ENCODE measurements around the gene SLC22A7. TPM values are rescaled to one million over a fixed set of nuclear protein-coding genes. Genes with fewer than 3 reads are reported as not detected.
"Not testable (repeated sequence)": the region's sequence is repeated elsewhere in the genome, so short reads cannot be mapped to it uniquely, and the experiment has no call there.

SLC22A7 gene
- total RNA-seq, 1 donor from 2014 or later, result not detected

DNA sequence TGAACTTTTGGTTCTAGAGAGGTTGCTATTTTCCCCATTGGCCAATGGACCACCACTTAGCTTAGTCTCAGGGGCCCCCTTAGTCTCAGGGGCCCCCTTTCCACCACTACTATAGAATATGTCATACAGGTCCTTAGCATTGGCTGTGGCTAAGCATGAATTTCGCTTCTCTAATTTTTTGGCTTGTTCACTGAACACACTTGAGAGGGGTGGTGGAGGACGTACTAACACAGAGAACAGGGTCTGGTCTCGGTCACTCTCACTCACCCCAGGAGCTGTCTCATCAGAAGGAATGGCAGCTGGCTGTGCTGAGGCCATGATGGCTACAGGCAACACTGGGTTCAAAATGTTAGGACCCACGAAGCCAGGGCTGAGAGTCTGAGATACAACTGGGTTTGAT is 41.1 kb downstream of the SLC22A7 start:
- Mint-ChIP-seq H3K27ac (no peak overlapping the region), H3K27me3 (no peaks in the 10 kb centered on the region), H3K4me3 (no peak overlapping the region), H3K9me3 (no peaks in the 10 kb centered on the region), H3K36me3 (peaks cover 31% of the 10 kb centered on the region), H3K4me1 (ENCODE audit: unreplicated experiment) (peaks cover 7% of the 10 kb centered on the region)
- no peak for DNase-seq (ENCODE audit: extremely low spot score, unreplicated experiment)
- TF ChIP-seq, protein P1, sequence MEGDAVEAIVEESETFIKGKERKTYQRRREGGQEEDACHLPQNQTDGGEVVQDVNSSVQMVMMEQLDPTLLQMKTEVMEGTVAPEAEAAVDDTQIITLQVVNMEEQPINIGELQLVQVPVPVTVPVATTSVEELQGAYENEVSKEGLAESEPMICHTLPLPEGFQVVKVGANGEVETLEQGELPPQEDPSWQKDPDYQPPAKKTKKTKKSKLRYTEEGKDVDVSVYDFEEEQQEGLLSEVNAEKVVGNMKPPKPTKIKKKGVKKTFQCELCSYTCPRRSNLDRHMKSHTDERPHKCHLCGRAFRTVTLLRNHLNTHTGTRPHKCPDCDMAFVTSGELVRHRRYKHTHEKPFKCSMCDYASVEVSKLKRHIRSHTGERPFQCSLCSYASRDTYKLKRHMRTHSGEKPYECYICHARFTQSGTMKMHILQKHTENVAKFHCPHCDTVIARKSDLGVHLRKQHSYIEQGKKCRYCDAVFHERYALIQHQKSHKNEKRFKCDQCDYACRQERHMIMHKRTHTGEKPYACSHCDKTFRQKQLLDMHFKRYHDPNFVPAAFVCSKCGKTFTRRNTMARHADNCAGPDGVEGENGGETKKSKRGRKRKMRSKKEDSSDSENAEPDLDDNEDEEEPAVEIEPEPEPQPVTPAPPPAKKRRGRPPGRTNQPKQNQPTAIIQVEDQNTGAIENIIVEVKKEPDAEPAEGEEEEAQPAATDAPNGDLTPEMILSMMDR (conservative IDR thresholded peaks at IDR 0.05), result no peak

DNA sequence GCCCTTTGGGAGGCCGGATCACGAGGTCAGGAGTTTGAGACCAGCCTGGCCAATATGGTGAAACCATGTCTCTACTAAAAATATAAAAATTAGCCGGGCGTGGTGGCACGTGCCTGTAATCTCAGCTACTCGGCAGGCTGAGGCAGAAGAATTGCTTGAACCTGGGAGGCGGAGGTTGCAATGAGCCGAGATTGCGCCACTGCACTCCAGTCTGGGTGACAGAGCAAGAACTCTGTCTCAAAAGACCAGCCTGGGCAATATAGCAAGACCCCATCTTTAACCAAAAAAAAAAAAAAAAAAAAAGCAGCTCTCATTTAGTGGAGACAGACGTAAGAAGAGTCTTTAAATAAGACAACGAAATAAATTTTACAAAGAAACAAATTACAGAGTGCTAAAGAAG is 48.2 kb downstream of the SLC22A7 start:
- not testable (repeated sequence) for H3K4me3 Mint-ChIP-seq; H3K27ac Mint-ChIP-seq; H3K4me1 Mint-ChIP-seq (ENCODE audit: unreplicated experiment); H3K27me3 Mint-ChIP-seq; H3K9me3 Mint-ChIP-seq; DNase-seq (ENCODE audit: extremely low spot score, unreplicated experiment)
- peaks cover 24% of the 10 kb centered on the region for H3K36me3 Mint-ChIP-seq

DNA sequence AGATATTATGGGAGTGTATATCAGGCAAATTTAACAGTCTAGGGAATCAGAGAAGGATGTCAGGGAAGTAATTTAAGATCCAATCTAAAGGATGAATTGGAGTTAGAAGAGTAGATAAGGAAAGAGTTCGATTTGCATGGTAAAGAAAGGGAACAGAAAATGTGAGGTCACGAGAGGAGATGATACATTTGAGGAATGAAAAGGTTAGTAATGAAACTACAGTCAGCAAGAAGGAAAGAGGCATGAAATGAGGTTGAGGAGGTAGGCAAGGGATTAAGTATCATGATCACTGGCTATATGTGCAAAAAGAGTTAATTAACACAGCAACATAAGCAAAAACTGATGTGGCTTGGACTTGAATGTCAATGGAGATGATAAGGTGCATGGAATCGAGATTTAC is 49.0 kb downstream of the SLC22A7 start:
- TF ChIP-seq, protein P1 (conservative IDR thresholded peaks at IDR 0.05), result no peak
- peaks cover 24% of the 10 kb centered on the region for H3K36me3 Mint-ChIP-seq
- H3K27me3 Mint-ChIP-seq, result no peaks in the 10 kb centered on the region
- no peak for DNase-seq (ENCODE audit: extremely low spot score, unreplicated experiment)
- no peaks in the 10 kb centered on the region for H3K4me1 Mint-ChIP-seq (ENCODE audit: unreplicated experiment)
- no peaks in the 10 kb centered on the region for H3K9me3 Mint-ChIP-seq
- H3K27ac Mint-ChIP-seq, result no peak overlapping the region
- no peak overlapping the region for H3K4me3 Mint-ChIP-seq

DNA sequence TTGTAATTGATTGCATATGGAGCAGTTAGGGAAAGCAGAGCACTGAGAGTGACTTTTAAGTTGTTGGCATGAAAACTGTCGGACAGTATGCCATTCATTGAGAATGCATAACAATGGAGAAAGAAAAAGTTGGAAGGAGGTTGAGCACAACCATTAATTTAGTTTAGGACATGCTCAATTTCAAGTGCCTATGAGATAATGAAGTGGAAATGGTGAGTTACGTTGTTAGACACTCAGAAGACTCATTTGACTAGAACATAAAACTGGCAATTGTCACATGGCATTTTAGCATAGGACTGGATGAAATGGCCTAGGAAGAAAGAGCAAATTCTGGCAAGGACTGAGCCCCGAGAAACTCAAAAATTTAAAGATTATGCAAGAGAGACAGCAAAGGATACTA is 49.4 kb downstream of the SLC22A7 start:
- TF ChIP-seq, protein P1 (conservative IDR thresholded peaks at IDR 0.05), result no peak
- Mint-ChIP-seq H3K36me3 (peaks cover 26% of the 10 kb centered on the region), H3K27ac (no peak overlapping the region), H3K4me1 (ENCODE audit: unreplicated experiment) (no peaks in the 10 kb centered on the region), H3K4me3 (no peak overlapping the region), H3K27me3 (no peaks in the 10 kb centered on the region), H3K9me3 (no peaks in the 10 kb centered on the region)
- DNase-seq (ENCODE audit: extremely low spot score, unreplicated experiment), result no peak

DNA sequence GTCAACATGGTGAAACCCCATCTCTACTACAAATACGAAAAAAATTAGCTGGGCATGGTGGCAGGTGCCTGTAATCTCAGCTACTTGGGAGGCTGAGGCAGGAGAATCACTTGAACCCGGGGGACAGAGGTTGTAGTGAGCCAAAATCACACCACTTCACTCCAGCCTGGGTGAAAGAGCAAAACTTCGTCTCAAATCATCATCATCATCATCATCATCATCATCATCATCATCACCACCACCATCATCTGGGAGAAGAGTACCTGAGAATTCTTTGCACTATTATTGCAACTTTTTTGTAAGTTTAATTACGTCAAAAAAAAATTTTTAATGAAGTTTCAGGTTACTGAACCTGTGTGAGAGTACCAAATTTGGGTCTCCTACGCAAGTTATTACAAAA is 53.9 kb downstream of the SLC22A7 start:
- H3K4me3 Mint-ChIP-seq; H3K27me3 Mint-ChIP-seq; DNase-seq (ENCODE audit: extremely low spot score, unreplicated experiment); H3K27ac Mint-ChIP-seq; H3K9me3 Mint-ChIP-seq; H3K4me1 Mint-ChIP-seq (ENCODE audit: unreplicated experiment): not testable (repeated sequence)
- H3K36me3 Mint-ChIP-seq, result peaks cover 21% of the 10 kb centered on the region

Other genes with a start within 250 kb of the SLC22A7 start
- 53.7 and 65.0 TPM in 2 replicates for gene CUL7, start 244.4 kb upstream of the SLC22A7 start, total RNA-seq (ENCODE audit: low replicate concordance)
- 58.6 and 71.8 TPM in 2 replicates for gene MRPL2, start 238.8 kb upstream of the SLC22A7 start, total RNA-seq (ENCODE audit: low replicate concordance)
- gene KLC4, start 238.6 kb upstream of the SLC22A7 start, total RNA-seq (ENCODE audit: low replicate concordance), result 33.2 and 36.4 TPM in 2 replicates
- gene PTK7, start 221.9 kb upstream of the SLC22A7 start, total RNA-seq (ENCODE audit: low replicate concordance), result 115 and 155 TPM in 2 replicates
- 35.2 and 38.2 TPM in 2 replicates for gene SRF, start 127.0 kb upstream of the SLC22A7 start, total RNA-seq (ENCODE audit: low replicate concordance)
- 29.5 and 49.5 TPM in 2 replicates for gene CUL9, start 116.1 kb upstream of the SLC22A7 start, total RNA-seq (ENCODE audit: low replicate concordance)
- 47.8 and 52.3 TPM in 2 replicates for gene DNPH1, start 68.8 kb upstream of the SLC22A7 start, total RNA-seq (ENCODE audit: low replicate concordance)
- 0.93 and 1.7 TPM in 2 replicates for gene TTBK1, start 54.8 kb upstream of the SLC22A7 start, total RNA-seq (ENCODE audit: low replicate concordance)
- gene CRIP3, start 10.6 kb downstream of the SLC22A7 start, total RNA-seq (ENCODE audit: low replicate concordance), result 1.1 and 2.9 TPM in 2 replicates
- 13.3 and 23.3 TPM in 2 replicates for gene ZNF318, start 71.4 kb downstream of the SLC22A7 start, total RNA-seq (ENCODE audit: low replicate concordance)
- gene ABCC10, start 129.3 kb downstream of the SLC22A7 start, total RNA-seq (ENCODE audit: low replicate concordance), result 39.1 and 46.5 TPM in 2 replicates
- gene DLK2, start 157.3 kb downstream of the SLC22A7 start, total RNA-seq (ENCODE audit: low replicate concordance), result 3.3 and 3.4 TPM in 2 replicates
- gene TJAP1, start 179.3 kb downstream of the SLC22A7 start, total RNA-seq (ENCODE audit: low replicate concordance), result 34.7 and 44.5 TPM in 2 replicates
- 1.5 and 2.9 TPM in 2 replicates for gene LRRC73, start 212.1 kb downstream of the SLC22A7 start, total RNA-seq (ENCODE audit: low replicate concordance)
- 122 and 135 TPM in 2 replicates for gene YIPF3, start 218.7 kb downstream of the SLC22A7 start, total RNA-seq (ENCODE audit: low replicate concordance)
- 57.4 and 60.8 TPM in 2 replicates for gene POLR1C, start 218.8 kb downstream of the SLC22A7 start, total RNA-seq (ENCODE audit: low replicate concordance)

Data from type B pancreatic cell (in vitro differentiated cells).